Measurements from ENCODE around the gene IGFBP7.

DNA sequence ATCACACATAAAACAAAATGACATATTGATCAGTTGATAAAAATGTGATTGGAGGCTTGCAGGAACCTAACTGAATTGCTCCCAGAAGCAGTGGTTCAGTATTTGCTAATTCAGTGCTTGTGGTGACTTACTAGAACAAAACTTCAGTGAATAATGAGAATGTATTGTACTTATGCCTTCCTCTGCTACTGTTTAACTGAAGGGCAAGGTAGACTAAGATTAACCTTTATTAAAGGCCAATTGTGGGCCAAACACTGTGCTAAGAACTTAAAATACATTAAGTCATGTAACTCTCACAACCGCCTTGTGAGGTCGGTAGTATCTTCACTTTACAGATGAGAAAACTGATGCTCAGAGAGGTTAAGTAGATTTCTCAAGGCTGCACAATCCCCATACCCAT, 14.9 kb downstream of the IGFBP7 start:
- TF ChIP-seq POLR2AphosphoS5 (IDR thresholded peaks at IDR 0.05; ENCODE audit: low read depth, low read length) (no peak), SIN3A (IDR thresholded peaks at IDR 0.05; ENCODE audit: borderline replicate concordance, insufficient read depth, low read length) (no peak), TAF1 (IDR thresholded peaks at IDR 0.05; ENCODE audit: borderline replicate concordance, insufficient read depth, low read length) (no peak)
